ENCODE measurements around the gene INO80E. TPM values are rescaled to one million over a fixed set of nuclear protein-coding genes. Genes with fewer than 3 reads are reported as not detected.

Gene INO80E
- total RNA-seq, 1 experiment from 2014 or later, result 115 TPM

DNA sequence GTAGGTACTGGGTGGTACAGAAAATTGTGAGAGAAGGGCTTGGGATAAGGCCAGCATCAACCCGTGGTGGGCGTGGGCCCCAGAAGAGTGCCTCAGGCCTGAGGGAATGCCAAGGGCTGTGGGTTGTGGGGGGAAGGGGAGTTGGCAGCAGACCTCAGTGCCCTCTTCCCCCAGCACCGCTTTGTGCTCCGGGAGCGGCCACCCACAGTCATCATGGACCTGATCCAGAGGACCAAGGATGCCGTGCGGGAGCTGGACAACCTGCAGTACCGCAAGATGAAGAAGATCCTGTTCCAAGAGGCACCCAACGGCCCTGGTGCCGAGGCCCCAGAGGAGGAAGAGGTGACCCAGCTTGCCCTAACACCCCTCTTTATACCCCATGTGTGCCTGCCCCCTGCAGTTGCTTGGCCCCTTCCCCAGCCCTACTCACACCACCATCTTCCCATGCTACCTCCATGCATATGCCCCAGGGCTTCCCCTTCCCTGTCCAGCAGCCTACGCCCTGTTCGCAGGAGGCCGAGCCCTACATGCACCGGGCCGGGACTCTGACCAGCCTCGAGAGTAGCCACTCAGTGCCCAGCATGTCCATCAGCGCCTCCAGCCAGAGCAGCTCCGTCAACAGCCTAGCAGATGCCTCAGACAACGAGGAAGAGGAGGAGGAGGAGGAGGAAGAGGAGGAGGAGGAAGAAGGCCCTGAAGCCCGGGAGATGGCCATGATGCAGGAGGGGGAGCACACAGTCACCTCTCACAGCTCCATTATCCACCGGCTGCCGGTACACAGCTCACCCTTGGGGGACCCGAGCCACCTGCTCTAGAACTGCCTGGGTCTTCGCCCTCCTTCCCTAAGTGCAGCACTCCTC lies 13.3 kb upstream of the INO80E start:
- TF ChIP-seq CTCF (conservative IDR thresholded peaks at IDR 0.05; ENCODE audit: low read depth, low read length) (no peak), EZH2 (IDR thresholded peaks at IDR 0.05; ENCODE audit: borderline replicate concordance, low read depth, low read length, poor library complexity, severe bottlenecking) (no peak)

GRCh38 chr16:29983420-29984136 lies 12.5 kb upstream of the INO80E start:
- Histone ChIP-seq H3K4me1 (ENCODE audit: insufficient read depth, low read length, poor library complexity, severe bottlenecking) (no peaks in the 10 kb centered on the region), H3K4me3 (ENCODE audit: low read depth, low read length, poor library complexity, severe bottlenecking) (no peak overlapping the region), H3K36me3 (ENCODE audit: insufficient read depth, low read length, poor library complexity, severe bottlenecking) (peaks cover 99% of the 10 kb centered on the region), H3K27me3 (replicated peaks; ENCODE audit: insufficient read depth, low read depth, low read length, poor library complexity) (no peaks in the 10 kb centered on the region), H3K9me3 (ENCODE audit: low read depth, low read length, poor library complexity, severe bottlenecking) (no peaks in the 10 kb centered on the region), H3K27ac (ENCODE audit: low read depth, low read length, poor library complexity, severe bottlenecking) (no peak overlapping the region)
- POLR2A ChIA-PET (ENCODE audit: low non-redundant PET), result no interaction called here
- DNase-seq (ENCODE audit: low spot score), result no peak
- CTCF ChIA-PET, result no interaction called here
- intact Hi-C loops (cut with micrococcal nuclease; ENCODE audit: unreplicated experiment), result no loop called here
- no peak for TF ChIP-seq EZH2 (IDR thresholded peaks at IDR 0.05; ENCODE audit: borderline replicate concordance, low read depth, low read length, poor library complexity, severe bottlenecking)
- no peak for TF ChIP-seq CTCF (conservative IDR thresholded peaks at IDR 0.05; ENCODE audit: low read depth, low read length)
- no TSS peak for BruUV-seq (replicated peaks)

More for the DNA sequence above, 13.3 kb upstream of the INO80E start:
- H3K9me3 ChIP-seq (ENCODE audit: low read depth, low read length, poor library complexity, severe bottlenecking), result no peaks in the 10 kb centered on the region
- no peak overlapping the region for H3K4me3 ChIP-seq (ENCODE audit: low read depth, low read length, poor library complexity, severe bottlenecking)
- POLR2A ChIA-PET (ENCODE audit: low non-redundant PET), result no interaction called here
- H3K4me1 ChIP-seq (ENCODE audit: insufficient read depth, low read length, poor library complexity, severe bottlenecking), result no peaks in the 10 kb centered on the region
- intact Hi-C loops (cut with micrococcal nuclease; ENCODE audit: unreplicated experiment), result no loop called here
- peaks cover 99% of the 10 kb centered on the region for H3K36me3 ChIP-seq (ENCODE audit: insufficient read depth, low read length, poor library complexity, severe bottlenecking)
- no peak overlapping the region for H3K27ac ChIP-seq (ENCODE audit: low read depth, low read length, poor library complexity, severe bottlenecking)
- no peak for DNase-seq (ENCODE audit: low spot score)
- H3K27me3 ChIP-seq (replicated peaks; ENCODE audit: insufficient read depth, low read depth, low read length, poor library complexity), result no peaks in the 10 kb centered on the region
- CTCF ChIA-PET, result no interaction called here
- BruUV-seq (replicated peaks), result no TSS peak

DNA sequence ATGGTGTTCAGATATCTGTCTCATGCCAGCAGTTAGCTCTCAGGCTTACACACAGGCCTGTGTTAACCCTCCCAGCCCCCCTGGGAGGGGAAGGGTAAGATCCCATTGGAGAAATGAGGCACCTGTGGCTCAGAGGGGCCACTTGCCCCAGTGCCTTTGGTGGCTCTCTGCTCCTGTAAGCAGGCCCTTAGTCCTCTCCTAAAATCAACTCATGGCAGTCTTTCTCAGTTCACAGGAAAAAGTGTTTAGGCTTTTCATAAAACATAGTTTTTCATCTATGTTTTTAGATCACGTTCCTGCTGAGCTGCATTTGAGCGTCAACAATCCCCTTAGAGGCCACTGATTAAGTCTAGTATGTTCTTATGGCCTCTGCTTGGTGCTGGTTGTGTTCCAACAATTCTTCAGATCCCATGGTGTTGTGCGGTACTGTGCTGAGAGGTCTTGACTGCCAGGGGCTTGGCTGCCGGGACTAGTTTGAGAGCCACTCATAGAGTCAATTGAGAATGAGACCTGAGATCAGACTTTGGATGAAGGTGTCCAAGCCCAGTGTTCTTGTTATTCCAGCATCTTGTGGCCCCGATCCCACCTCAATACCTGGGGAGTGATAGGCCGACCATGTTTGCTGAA lies 11.8 kb upstream of the INO80E start:
- no peak for DNase-seq (ENCODE audit: low spot score)
- Histone ChIP-seq H3K4me1 (ENCODE audit: insufficient read depth, low read length, poor library complexity, severe bottlenecking) (no peaks in the 10 kb centered on the region), H3K27me3 (replicated peaks; ENCODE audit: insufficient read depth, low read depth, low read length, poor library complexity) (no peaks in the 10 kb centered on the region), H3K36me3 (ENCODE audit: insufficient read depth, low read length, poor library complexity, severe bottlenecking) (peaks cover 93% of the 10 kb centered on the region), H3K4me3 (ENCODE audit: low read depth, low read length, poor library complexity, severe bottlenecking) (no peak overlapping the region), H3K27ac (ENCODE audit: low read depth, low read length, poor library complexity, severe bottlenecking) (no peak overlapping the region), H3K9me3 (ENCODE audit: low read depth, low read length, poor library complexity, severe bottlenecking) (no peaks in the 10 kb centered on the region)
- intact Hi-C loops (cut with micrococcal nuclease; ENCODE audit: unreplicated experiment), result no loop called here
- TF ChIP-seq CTCF (conservative IDR thresholded peaks at IDR 0.05; ENCODE audit: low read depth, low read length) (no peak), EZH2 (IDR thresholded peaks at IDR 0.05; ENCODE audit: borderline replicate concordance, low read depth, low read length, poor library complexity, severe bottlenecking) (no peak)
- BruUV-seq (replicated peaks), result no TSS peak
- POLR2A ChIA-PET (ENCODE audit: low non-redundant PET), result no interaction called here
- CTCF ChIA-PET, result no interaction called here
